Measurements from ENCODE around the gene ZNF460. TPM values are rescaled to one million over a fixed set of nuclear protein-coding genes. Genes with fewer than 3 reads are reported as not detected.

Gene ZNF460
- total and polyA plus RNA-seq, 10 of the 15 experiments (the other 5 are each of a cell fraction or from before 2014, with no cell fraction given), result 0.15 to 43.0 (median 8.7) TPM

- no peaks in the 10 kb centered on the region for H3K4me1 ChIP-seq (ENCODE audit: control insufficient read depth, insufficient read depth, low read length)
- WGBS (ENCODE audit: insufficient coverage, insufficient replicate concordance, low lambda C conversion rate, missing lambda C conversion rate), result 98% methylated on average over 8 of the region's 8 CpGs
- ATAC-seq (no peak), FAIRE-seq (no peak), DNase-seq (ENCODE audit: low read depth, low spot score) (no peak)
- H3K9me3 ChIP-seq (replicated peaks; ENCODE audit: control insufficient read depth, insufficient read depth, low read length), result peaks cover 4% of the 10 kb centered on the region
- ChIA-PET RAD21 (ENCODE audit: unreplicated experiment) (no interaction called here), CTCF (no interaction called here), SMC1A (ENCODE audit: uncharacterized antibody, unreplicated experiment) (no interaction called here), POLR2A (no interaction called here)
- intact Hi-C loops (cut with micrococcal nuclease; ENCODE audit: unreplicated experiment) (no loop called here), in situ Hi-C loops (cut with MboI) (no loop called here)
- no peaks in the 10 kb centered on the region for H3K27me3 ChIP-seq (replicated peaks in 1 of 2; ENCODE audit: control insufficient read depth in 2 of 2, insufficient read depth in 2 of 2, low read length in 1 of 2)
- H3K9ac ChIP-seq (ENCODE audit: control insufficient read depth, insufficient read depth, low read length), result no peak overlapping the region
- H3K36me3 ChIP-seq (ENCODE audit: control insufficient read depth in 2 of 2, insufficient read depth in 2 of 2, low read length in 1 of 2), result peaks cover 13 to 35% of the 10 kb centered on the region in 2 experiments
- H3K27ac ChIP-seq (ENCODE audit: control insufficient read depth, insufficient read depth), result no peak overlapping the region
- no peaks in the 10 kb centered on the region for H4K20me1 ChIP-seq (ENCODE audit: control insufficient read depth, insufficient read depth)
- BruUV-seq (replicated peaks), result no TSS peak
- no peaks in the 10 kb centered on the region; the same call in none of the 2 replicates for H3K79me2 ChIP-seq (ENCODE audit: control insufficient read depth, insufficient read depth, low read length)
- no peak overlapping the region for H2AFZ ChIP-seq (ENCODE audit: control insufficient read depth, low read depth, low read length)
- H3K4me3 ChIP-seq, result no peak overlapping the region
- H3K4me2 ChIP-seq (ENCODE audit: control insufficient read depth, insufficient read depth), result no peak overlapping the region
- TF ChIP-seq ZNF207 (IDR thresholded peaks at IDR 0.05; ENCODE audit: borderline replicate concordance) (no peak), PAX8 (IDR thresholded peaks at IDR 0.05) (no peak), SIX5 (IDR thresholded peaks at IDR 0.05; ENCODE audit: low read depth, low read length, severe bottlenecking) (no peak), ZNF217 (IDR thresholded peaks at IDR 0.05) (no peak), RBBP5 (conservative IDR thresholded peaks at IDR 0.05) (no peak), SUPT20H (IDR thresholded peaks at IDR 0.05; ENCODE audit: borderline replicate concordance, control insufficient read depth, low read depth, low read length) (no peak), BHLHE40 (IDR thresholded peaks at IDR 0.05; ENCODE audit: borderline replicate concordance in 1 of 2, low read depth in 2 of 2, low read length in 1 of 2) (no peak), CEBPZ (IDR thresholded peaks at IDR 0.05; ENCODE audit: low read depth, low read length) (no peak), KLF5 (IDR thresholded peaks at IDR 0.05; ENCODE audit: partially characterized antibody) (no peak), CHD4 (IDR thresholded peaks at IDR 0.05) (no peak), CHD1 (IDR thresholded peaks at IDR 0.05; ENCODE audit: low read depth, low read length) (no peak), SRF (IDR thresholded peaks at IDR 0.05; ENCODE audit: low read depth in 2 of 2, low read length in 2 of 2) (no peak), TCF12 (IDR thresholded peaks at IDR 0.05; ENCODE audit: low read depth, low read length) (no peak), TAF1 (IDR thresholded peaks at IDR 0.05; ENCODE audit: borderline replicate concordance, low read depth, low read length) (no peak), ZBTB4 (CRISPR knock-in tag; IDR thresholded peaks at IDR 0.05) (no peak), USF2 (IDR thresholded peaks at IDR 0.05; ENCODE audit: borderline replicate concordance, low read depth, low read length) (no peak), BMI1 (IDR thresholded peaks at IDR 0.05; ENCODE audit: borderline replicate concordance) (no peak)
Measured at GRCh38 chr19:57327993-57328392, 47.7 kb downstream of the ZNF460 start.
